GM19035 (cell line): Measurements from ENCODE around the gene WDR6.

Source experiments
- ATAC-seq: cut with Tn5 transposase; IDR thresholded peaks from one replicate; pipeline ENCODE4 v1.9.1; 2021; ENCODE audit not compliant: unreplicated experiment

The WDR6 gene

GRCh38 chr3:49015072-49015471 is 7.9 kb downstream of the WDR6 start:
- ATAC-seq, result no peak

GRCh38 chr3:49015765-49016164 is 8.6 kb downstream of the WDR6 start:
- no peak for ATAC-seq

DNA sequence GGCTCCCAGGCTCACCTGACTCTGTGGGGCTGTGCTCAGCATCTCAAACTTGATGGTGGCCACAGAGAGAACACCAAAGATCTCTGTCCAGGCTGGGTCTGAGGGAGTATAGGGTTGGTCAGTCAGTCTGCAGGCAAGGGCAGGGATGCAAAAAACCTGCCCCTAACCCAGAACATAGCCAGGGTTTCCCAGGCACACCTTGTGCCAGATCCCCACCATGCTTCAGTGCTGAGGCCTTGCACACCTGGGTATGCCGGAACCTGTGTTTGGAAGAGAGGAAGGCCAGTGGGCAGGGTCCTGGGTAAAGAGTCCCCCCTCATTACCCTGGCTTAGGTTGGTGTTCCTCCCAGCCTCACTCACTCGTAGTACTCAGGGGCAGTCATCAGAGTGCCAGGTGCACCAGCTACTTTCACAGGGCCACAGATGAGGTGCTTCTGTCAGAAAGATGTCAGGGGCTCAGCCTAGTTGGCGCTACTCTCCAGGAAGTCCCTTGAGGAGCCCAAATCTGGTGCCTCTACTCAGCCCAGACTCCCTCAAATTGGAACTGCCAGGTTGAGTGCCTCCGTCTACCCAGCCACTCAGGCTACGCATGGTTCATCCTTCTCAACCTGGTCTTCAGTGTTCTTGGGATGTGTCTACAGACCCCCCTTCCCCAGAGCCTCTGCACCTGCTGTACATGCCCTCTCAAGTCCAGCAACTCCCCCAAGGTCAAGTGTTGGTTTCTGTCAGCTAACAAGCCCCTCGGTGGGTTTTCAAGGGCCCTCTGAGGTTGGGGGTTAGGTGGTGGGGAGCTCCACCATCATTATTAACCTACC is 9.4 kb downstream of the WDR6 start:
- ATAC-seq, result no peak

GRCh38 chr3:49017229-49017970 is 10.2 kb downstream of the WDR6 start:
- ATAC-seq, result no peak

DNA sequence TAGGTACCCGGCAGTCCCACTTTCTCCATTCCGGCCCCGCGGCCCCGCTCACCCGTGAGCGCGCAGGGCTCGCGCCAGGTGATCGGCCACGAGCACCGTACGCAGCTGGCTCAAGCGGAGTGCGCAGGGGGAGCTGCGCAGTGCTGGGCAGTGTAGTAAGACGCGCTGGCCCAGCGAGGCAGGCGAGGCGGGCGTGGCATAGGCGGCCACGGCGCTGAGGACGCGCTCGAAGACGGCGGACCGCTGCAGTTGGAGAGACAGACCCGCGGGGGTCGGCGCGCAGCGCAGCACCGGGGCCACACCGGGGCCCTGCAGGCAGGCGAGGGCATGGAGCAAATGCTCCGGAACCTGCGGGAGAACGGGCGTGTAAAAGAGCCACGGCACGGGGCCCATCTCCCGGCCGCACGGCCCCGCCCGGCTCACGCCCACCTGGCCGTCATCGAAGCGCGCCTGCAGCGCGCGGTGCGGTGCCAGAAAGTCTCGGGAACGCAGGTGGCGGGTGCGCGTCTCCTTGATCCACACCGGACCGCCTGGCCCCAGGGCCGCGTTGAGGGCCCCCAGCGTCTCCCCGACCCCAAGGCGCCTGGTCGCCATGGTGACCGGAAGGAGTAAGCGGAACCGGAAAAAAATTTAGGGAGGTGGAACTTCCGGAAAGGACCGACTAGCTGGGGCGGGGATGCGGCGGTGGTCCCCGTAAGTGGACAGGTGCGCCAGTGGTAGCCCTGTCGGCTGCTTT is 10.9 kb downstream of the WDR6 start, which contains the start of gene DALRD3:
TSS of gene DALRD3 (minus strand) at position 610 of the 736 bp plus-strand sequence. CDS start at position 594, 16 bp downstream.
- ATAC-seq, result no peak

DNA sequence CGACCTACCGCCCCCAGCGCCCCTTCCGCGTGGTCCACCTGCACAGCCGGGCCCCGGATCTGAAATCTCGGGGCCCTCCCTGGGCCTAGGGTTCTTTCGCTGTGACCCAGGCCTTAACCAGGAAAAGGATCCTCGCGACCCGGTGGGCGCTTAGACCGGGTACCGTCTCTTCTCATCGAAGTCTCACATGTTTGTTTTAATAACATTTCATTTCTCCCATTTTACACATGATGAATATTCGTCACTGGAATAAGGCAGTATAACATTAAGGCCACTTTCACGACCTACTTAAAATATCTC is 11.5 kb downstream of the WDR6 start:
- ATAC-seq, result no peak

DNA sequence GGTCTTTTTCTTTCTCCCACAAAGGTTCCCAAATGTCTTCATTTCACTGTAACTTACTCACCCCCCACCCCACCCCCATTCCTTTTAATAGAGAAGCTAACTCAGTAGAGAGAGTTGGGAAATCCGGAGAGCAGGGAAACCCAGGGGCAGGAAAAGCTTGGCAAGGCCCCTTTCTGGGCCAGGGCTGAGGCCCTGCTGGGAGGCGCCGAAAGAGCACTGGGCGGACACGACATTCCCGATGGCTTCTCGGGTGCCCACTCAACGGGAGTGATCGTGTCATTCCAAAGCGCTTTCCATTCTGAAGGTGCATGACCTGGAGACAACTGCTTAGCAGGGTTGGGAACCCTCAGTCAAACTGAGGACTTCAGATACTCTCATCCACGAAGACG is 12.7 kb downstream of the WDR6 start:
- no peak for ATAC-seq

DNA sequence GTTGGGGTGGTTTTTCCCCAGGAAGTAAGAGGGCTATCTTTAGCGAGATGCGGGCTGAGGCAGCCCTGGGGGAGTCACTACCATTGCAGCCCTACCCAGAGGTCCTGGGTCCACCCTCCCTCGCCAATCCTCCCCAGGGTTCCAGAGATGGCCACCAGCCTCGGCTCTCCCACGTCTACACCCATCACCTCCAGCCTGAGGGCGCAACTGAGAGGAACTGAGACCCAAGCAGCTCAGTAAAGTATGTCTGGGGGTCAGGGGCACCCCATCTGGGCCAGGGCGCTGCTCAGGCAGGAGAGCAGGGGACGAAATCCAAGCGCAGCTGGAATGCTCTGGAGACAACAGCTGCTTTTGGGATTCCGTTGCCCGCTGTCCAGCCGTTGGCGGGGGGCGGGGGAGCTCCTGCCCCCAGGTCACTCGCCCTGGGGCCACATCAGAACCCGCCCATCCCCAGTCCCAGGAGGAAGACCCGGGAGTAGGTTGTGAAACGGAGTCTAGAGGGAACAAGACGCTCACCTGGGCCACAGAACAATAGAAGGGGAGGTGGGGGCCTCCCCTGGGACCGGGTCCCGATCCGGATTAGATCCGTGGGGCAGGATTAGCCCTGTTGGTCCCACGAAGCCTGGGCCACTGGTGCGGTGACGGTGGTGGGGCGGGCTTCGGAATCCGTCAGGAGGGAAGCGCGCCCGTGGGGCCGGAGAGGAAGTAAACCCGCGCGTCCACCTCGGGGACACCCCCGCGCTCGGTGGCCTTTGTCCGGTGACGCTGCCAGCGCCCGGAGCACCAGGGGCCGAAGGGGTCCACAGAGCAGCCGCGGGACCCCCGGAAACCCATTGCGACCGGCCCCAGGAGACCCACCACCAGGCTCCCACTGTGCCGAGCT is 13.4 kb downstream of the WDR6 start:
- peak; percentile 3 for ATAC-seq

DNA sequence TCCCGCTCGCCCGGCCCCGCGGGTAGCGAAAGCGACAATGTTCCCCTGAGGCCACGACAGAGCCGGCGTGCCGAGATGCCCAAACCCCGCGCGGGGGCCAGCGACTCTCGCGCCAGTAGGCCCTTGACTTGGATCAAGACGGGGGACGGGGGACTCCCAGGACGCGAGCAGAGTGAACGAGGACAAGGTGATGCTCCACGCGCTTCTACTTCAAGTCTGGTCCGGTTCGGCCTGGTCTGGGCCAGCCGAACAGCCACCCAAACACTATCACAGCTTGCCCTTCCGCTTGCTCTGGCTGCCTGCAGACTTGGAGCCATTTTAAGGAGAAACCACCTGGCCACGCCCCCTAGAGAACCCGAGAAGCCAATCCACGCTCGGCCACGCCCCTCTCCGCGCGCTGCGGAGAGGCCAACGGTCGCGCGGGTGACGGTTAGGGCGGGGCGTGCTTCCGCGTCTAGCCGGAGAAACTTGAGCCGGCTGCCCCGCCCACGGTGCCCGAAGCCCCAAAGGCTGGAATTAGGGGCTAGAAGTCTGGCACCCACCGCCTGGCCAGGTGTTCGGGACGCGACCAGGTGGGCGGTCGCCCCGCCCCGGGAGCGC is 14.1 kb downstream of the WDR6 start:
- ATAC-seq, result peak; percentile 53

GRCh38 chr3:49021813-49022687 is 14.9 kb downstream of the WDR6 start, which contains the start of gene NDUFAF3:
Gene NDUFAF3, plus strand, starts transcription at chr3:49022121. Its CDS starts 24 bp downstream, at chr3:49022145.
- peak; percentile 56 for ATAC-seq

DNA sequence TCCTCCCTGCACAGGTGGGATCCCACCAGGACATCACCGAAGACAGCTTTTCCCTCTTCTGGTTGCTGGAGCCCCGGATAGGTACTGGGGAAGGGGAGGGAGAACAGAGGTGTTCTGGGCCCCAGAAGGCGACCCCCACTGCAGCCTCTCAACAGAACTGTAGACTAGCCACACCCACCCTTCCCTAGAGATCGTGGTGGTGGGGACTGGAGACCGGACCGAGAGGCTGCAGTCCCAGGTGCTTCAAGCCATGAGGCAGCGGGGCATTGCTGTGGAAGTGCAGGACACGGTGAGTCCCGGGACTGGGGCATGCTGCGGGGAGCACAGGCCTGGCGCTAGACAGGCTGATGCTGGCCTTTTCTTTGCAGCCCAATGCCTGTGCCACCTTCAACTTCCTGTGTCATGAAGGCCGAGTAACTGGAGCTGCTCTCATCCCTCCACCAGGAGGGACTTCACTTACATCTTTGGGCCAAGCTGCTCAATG is 15.5 kb downstream of the WDR6 start:
- no peak for ATAC-seq

DNA sequence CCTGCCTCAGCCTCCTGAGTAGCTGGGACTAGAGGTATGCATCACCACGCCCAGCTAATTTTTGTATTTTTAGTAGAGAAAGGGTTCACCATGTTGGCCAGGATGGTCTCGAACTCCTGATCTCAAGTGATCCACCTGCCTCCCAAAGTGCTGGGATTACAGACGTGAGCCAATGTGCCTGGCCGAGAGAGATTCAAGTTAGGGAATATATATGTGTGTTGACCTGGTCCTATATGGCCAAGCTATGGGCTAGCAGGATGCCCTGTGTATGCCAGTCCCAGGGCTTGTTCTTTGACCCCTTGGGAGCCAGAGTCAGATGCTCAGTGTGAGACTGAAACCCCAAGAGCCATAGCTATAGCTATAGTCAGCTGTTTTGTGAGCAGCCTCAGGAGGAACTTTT is 16.6 kb downstream of the WDR6 start:
- ATAC-seq, result no peak

DNA sequence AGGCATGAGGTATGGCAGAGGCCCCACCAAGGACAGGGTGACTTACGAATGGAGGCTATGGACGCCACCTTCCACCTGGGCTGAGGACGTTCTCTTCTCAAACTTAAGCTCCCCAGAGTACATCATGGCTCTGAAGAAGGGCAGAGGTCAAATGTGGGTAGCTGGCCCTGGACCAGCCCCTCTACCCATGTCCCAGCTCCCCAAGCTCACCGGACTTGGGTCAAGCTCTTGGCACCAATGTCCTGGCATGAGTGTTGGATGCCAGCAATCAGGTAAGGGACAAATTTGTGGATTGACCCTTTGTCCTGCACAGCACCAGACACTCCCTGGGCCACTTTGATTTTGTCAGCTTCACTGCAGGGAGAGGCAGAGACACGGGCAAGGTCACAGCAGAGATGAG is 17.3 kb downstream of the WDR6 start:
- no peak for ATAC-seq

GRCh38 chr3:49025005-49025792 is 18.0 kb downstream of the WDR6 start:
- no peak for ATAC-seq

DNA sequence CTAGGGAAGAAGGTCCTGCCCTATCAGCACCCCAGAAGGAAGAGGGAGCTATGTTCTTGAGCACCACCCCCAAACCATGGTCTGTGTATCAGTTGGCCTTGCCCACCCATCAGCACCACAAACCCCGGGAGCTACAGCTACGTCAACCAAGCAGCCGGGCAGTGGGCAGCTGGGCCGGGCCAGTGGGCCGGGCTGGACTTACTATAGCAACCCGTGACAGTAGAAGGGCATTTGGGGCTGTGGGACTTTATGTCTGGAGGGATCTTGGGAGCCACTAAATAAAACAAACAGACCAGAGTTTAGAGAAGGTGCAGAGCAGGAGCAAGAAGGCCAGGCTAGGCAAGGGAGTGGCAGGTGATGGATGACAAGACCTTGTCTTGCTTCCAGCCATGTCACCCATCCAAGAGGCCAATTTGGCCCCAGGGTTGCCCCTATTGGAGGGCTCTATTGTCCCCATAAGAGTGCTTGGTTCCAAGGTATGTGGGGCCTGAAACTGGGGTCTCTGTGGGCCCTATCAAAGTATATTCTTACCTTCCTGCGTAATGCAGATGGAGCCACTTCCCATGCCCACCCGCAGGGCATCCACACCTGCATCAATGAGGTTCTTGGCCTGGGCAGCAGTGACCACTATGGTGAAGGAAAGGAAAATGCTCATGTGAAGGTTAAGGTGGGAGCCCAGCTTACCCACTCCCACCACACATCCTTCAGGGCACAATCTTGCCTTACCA is 18.8 kb downstream of the WDR6 start:
- ATAC-seq, result no peak

- no peak for ATAC-seq
These were observed 19.3 kb downstream of the WDR6 start for GRCh38 chr3:49026536-49026935.

GRCh38 chr3:49027634-49028033 is 20.4 kb downstream of the WDR6 start:
- ATAC-seq, result no peak

DNA sequence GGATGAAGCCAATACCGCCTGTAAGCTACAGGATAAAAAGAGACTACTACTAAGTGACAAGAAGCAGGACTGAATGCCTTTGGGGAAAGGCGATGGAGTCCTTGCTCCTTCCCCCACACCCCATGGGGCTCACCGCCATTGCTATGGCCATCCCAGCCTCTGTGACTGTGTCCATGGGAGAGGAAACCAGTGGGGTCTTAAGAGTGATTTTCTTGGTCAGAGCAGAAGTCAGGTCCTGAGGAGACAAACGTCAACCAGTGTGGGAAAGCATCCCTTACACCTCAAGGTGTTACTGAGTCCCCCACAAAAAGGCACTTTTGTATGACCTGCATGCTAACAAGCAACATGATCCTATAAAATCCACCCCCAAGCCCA is 21.1 kb downstream of the WDR6 start:
- no peak for ATAC-seq
